Measurements from ENCODE around the gene ALKBH3.

DNA sequence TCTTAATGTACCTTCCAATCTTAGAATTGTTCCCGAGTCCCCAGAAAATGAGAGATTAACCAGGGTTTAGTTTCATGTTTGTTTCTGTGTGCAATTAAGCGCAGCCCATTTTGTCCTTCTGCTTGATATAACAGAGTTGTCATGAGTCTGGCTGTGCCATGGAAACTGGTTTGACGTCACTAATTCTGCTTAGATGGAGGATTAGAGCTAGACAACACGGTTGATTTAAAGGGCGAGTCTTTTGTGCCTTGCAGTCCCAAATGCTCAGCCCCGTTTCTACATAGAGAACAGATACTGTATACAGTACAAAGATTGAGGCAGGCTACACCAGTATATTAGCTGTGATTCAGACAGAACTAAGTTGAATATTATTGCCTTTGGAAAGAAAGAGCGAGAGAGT, 45.5 kb upstream of the ALKBH3 start:
- TF ChIP-seq POLR2A (IDR thresholded peaks at IDR 0.05; ENCODE audit: low read depth, low read length) = no peak
- TF ChIP-seq GATA2 (IDR thresholded peaks at IDR 0.05; ENCODE audit: insufficient read depth, insufficient read length, low read depth, low read length) = no peak
- TF ChIP-seq CTCF (IDR thresholded peaks at IDR 0.05; ENCODE audit: extremely low read depth in 1 of 2, insufficient read depth in 1 of 2, low read depth in 1 of 2, low read length in 2 of 2) = no peak

Measured in endothelial cell of umbilical vein (primary cell).